CD4-positive, alpha-beta T cell treated with Interferon alpha-2 for 1 hour (primary cell): ENCODE measurements around the gene PLA2G5.

Experiments
- DNase-seq, 2 donors: peaks; one replicate each; pipeline ENCODE4 v3.0.0-alpha.2; 2020 to 2022

PLA2G5 gene

DNA sequence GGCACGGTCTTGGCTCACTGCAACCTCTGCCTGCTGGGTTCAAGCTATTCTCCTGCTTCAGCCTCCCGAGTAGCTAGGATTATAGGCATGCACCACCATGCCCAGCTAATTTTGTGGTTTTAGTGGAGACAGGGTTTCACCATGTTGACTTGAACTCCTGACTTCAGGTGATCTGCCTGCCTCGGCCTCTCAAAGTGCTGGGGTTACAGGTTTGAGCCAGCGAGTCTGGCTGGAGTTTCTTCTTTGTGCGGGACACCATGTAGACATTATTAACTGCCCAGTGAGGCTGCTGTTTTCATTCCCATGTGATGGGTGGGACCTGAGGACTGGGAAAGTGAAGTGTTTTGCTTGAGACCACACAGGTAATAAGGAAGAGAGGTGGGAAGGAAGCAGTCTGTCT, 23.3 kb downstream of the PLA2G5 start:
- DNase-seq, result no peak

DNA sequence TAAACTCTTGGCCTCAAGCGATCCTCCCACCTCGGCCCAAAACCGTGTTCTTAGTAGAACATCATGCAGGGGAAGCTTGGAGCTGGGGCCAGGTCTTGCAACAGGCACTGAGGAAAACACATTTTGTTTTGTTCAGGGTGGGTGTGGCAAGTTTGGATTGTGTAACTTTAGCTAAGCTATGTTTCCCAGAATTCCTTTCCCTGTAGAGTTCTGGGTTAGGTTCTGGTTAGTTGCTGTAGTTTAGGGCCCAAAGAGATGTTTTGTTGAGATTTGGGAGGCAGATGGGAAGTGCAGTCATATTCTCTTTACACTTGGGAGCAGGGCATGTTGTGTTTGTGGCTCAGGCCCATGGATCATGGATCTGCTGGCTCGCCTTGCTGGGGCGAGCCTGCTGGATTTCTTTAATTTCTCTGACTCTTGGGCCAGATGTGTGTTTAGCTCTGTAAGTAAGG, 24.0 kb downstream of the PLA2G5 start:
- no peak for DNase-seq

DNA sequence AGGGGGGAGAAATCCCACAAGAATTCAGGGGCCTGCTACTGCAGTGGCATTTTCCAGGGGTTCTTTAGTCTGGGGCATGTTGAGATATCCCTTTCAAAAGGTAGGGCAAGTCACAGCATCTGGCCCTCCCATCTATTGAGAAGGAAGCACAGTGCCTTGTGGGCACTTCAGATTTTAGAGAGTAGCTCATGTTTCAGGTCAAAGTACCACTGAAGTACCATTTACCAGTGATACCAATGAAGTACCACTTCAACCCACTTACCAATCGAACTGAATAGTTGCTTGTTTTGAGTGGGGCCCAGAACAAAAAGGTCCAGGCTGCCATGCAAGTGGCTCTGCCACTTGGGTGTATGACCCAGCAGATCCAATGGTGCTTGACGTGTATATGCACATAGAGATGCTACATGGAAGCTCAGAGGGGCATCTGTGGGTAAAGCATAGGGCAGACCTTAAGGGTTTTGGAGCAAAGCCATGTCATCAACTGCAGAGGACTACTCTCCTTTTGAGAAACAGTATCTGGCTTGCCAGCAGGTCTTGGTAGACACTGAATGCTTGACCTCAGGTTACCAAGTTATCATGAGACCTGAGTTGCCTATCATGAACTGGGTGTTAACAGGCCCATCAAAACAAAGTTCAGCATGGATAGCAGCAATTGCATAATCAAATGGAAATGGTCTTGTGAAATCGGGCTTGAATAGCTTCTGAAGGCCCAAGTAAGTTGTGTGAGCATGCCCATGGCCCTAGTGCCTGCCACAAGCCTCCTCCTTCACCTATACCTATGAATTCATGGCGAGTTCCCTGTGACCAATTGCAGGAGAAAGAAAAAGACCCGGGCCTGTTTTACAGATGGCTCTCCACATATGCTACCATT, 25.8 kb downstream of the PLA2G5 start:
- no peak for DNase-seq

DNA sequence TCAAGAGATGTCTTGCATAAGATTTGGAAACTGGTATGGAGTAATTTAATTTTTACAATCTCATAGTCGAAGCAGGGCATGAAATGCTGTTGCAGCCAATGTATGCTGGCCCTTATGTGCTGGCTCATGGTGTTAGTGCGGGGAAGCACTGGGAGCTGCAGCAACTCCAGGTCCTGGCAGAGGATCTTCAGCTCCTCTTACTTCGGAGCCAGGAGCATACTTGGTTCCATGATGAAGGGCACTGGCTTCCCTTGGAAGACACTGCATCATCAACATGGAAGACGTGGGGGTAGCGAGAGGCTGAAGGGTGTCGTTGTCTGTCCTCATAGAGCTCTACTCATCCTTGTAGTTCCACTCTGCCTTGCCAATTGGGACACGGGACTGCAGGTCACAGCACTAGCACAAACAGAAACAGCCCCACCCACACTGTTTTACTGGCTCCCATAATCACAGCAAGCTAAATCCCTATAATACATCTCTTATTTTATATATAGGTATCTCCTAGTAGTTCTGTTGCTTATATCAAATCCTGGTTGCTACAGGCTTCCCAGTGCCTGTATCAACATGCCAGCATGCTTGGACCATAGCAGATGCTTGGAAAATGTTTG, 26.9 kb downstream of the PLA2G5 start:
- no peak for DNase-seq

DNA sequence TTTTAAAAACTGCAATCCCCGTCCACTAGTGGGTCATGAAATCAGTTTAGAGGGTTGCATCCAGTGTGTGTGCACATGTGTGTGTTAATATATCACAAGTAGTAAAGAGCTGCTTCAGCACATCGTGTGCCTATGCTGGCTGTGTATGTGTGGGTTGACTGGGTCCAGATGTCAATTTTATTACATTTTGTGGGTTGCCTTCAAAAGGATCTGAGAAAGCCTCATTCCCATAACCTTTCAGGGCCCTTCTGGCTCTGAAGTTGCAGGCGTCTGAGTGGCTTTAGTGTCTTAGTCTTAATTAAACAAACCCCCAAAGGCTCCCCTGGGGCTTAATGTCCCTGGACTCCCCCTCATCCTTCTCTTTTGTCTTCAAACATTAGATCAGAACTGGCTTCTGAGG, 29.5 kb downstream of the PLA2G5 start:
- DNase-seq, result no peak

DNA sequence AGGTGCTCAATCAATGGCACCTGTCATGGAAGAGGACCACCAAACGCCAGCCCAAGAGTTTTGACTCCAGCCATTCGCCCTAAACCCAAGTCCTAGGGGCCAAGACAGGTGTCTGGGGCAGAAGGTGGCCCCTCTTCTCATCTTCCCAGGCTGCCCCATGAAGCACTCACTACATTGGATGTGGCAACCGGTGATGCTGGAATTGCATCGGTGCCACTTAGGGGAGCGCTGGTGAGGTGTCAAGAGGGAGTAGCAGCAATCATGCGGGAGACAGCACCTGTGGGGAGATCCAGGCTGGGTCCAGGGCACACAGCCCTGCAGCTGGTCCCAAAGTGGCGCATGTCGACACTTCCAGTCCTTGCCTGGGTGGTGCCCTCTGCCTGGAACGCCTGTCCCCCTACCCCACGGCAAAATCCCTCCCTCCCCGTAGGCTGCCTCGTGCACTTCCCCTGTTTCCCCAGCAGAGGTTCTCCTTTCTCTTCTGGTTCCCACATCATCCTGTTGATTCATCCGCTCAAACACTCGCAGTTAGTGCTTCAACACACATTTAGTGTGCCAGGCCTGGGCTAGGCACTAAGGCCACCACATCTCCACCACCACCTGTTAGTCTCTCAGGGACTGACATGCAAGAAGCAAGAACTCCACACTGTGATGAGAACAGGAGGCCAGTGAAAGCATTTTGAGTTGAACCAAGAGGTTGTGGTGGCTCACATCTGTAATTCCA, 30.8 kb downstream of the PLA2G5 start:
- DNase-seq, result peak; percentile 26 to 27

DNA sequence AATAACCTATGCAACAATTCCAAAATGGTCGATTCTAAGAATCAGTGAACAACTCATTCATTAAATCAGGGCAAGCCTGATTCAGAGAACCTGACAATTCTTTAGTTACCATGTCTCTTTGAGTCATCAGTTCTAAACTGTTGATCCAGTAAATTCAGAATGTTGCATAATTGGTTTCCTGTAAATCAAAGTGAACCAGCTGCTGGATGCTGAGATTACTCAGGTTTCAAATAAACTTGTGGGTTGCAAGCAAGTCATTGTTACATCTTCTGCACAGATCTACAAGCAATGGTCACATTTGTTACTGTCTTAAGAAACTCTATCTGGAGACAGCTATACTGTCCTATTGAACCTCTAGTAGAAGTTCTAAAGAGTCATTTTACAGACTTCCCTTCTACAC, 32.9 kb downstream of the PLA2G5 start:
- DNase-seq, result no peak

DNA sequence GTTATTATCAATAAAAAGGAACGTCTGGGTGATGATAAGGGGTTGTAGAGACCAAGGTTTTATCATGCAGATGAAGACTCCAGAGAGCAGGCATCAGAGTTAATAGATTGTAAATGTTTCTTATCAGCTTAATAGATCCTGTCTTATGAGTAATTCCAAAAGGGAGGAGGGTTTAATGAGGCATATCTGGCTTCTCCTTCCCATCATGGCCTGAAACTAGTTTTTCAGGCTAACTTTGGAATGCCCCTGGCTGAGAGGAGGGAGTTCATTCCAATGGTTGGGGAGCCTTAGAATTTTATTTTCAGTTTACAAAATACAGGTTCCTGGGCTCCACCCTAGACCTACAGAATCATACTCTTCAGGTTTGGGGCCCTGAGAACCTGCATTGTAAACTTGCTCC, 35.9 kb downstream of the PLA2G5 start:
- DNase-seq, result no peak

DNA sequence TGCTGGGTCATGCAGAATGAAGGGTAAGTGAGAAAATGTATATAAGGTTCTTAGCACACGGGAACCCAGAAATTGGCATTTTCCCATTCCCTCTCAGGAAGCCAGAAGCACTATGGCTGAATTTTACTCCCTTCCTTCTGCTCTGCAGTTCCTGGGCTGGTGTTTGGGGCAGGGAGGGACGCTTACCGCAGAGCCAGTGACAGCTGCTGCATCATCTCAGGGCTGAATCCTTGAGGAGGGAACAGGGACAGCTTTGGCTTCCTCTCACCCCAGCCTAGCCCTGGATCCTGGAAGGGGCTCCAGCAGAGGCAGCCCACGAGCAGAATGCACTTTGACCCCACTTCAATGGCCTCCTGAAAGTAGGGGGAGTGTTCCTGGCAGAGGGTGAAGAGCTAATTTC, 37.4 kb downstream of the PLA2G5 start:
- DNase-seq, result no peak

DNA sequence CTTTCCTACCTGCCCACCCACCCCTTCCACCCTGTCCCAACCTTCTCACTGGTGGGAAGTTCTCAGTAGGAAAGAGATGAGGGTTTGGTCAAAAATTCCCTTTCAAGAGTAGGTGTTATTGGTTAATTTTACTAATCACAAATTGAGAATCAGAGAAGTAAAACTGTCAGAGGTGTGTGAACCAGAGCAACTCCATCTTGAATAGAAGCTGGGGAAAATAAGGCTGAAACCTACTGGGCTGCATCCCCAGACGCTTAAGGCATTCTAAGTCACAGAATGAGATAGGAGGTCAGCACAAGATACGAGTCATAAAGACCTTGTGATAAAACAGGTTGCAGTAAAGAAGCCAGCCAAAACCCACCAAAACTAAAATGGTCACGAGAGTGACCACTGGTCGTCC, 37.8 kb downstream of the PLA2G5 start:
- no peak for DNase-seq

DNA sequence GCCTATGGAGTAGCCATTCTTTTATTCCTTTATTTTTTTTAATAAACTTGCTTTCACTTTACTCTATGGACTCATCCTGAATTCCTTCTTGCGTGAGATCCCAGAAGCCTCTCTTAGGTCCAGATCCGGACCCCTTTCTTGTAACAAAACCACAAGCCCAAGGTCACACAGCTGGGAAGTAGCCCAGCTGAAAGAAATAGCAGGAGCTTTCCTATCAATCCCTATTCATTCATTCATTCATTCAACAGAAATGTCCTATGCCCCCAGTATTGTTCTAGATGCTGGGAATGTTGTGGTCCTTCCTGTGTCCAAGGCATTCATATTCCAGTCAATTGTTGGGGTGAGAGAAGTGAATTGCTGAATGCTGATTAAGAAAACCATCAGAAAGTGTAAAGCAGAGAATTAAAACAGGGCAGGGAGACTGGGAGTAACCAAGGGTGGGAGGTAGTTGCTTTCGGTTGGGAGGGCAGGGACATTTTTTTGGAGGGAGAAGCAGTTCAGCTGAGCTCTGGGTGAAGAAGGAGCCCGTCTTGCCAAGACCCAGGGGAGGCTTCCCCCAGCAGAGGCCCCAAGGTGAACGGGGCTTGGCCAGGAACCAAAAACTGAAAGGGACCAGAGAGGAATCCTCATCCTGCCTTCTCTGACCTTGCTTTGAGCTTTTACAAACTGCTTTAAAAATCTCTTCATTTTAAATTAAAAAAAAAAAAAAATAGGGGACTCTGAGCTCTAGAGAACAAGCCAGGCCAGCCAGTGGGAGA, 38.6 kb downstream of the PLA2G5 start:
- no peak for DNase-seq

DNA sequence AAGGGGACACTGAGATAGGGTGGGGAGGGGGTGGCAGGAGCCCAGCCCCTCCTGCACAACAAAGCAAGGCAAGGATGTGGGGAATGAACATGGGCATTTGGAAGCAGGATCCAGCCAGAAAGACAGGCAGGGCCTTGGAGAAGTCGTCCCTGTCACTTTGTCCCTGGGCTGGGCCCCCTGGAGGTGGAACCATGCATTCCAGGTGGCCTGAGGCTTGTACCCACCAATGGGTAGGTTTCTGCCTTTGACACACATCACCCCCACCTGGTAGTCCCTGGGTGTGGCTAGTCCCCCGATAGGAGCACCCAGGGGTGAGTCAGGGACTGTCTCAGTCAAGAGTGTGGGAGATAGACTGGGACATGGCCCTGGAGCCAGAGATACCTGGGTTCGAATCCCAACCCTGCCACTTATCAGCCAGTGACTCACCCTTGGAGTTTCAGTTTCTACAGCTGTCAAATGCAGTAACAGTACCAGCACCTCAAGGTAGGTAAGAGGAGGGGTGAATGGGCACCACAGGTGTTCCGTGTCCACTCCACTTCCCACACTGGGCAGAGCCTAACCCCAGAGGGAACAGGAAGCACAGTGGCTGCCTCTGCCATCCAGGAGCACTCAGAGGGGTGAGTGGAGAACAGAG, 39.3 kb downstream of the PLA2G5 start:
- no peak for DNase-seq

DNA sequence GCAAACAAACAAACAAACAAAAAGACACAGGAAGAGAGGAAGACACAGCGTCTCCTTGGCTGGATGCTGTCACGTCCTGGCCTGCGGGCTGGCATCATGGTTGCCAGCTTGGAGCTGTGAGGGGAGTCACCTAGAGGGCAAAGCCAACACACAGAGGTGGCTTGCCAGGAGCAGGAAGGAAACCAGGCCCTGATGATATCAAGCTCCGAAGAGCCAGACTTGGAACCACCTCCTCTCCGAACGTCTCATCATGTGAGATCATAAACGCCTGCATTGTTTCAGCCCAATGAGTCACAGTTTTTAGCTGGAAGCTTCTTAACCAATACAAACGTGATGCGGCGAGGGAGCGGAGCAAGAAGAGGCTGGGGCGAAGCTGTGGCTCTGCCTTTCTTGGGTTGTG, 40.7 kb downstream of the PLA2G5 start:
- DNase-seq, result no peak

DNA sequence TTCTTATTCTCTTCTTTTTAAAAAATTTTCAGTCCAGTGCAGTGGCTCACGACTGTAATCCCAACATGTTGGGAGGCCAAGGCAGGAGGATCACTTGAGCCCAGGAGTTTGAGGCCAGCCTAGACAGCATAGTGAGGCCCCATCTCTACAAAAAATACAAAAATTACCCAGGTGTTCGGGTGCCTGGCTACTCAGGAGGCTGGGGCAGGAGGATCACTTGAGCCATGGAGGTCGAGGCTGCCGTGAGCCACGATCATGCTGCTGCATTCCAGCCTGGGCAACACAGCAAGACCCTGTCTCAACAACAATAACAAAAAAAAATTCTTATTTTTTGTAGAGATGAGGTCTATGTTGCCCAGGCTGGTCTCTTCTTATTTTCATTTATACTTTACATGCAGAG, 41.5 kb downstream of the PLA2G5 start:
- no peak for DNase-seq

DNA sequence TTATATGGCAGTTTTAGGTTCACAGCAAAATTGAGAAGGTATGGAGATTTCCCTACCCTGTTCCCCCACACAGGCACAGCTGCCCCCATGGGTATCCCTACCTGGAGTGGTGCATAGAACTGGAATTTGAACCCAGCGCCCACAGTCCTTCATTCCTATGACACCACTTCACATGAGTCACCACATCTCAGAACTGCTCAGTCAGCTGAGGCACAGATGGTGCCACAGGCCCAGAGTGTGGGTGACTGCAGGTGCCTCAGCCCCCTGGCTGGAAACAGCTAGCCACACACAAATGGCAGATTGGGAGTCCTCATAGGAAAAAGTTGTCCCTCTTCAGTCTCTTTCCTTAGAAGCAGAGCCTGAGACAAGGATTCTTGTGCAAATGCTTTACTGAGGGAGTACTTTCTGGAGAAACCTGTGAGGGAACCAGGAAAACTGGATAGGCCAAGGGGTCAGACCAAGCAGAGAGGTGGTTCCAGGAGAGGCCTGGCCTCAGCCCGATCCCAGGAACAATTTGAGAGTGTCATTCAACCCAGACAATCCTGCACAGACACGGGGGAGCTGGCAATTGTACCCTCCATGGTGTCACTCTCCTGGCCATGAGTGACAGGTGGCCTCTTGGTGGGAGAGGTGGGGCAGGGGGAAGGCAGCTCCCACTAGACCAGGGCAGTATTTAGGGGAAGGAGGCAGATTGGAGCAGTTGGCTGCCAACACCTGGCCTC, 42.4 kb downstream of the PLA2G5 start:
- no peak for DNase-seq

DNA sequence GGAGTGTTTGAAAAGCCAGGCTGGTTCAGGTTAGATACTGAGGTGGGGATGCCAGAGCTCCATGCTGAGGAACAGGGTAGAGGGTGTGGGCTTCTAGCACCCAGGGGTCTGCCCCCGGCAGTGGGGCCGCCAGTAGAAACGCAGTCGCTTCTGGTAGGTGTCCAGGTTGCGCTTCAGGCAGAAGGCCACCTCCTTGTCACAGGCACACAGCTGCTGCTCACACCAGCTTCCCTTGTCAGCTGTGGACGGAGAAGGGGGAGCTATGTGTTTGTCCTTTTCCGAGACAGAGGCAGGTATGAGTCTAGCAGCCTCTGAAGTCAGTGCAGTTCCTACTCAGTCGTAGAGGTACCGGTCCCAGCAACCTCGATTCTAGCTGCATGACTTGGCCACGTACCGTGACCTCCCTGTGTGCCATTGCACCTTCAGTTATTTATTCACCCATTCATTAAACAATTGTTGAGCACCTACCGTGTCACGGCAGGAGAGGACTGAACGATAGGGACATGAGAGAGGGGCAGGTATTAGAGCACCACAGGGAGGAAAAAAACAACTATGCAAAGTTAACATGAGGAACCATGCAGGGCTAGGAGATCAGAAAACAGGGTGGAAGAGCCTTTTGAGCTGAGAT, 44.1 kb downstream of the PLA2G5 start:
- no peak for DNase-seq

DNA sequence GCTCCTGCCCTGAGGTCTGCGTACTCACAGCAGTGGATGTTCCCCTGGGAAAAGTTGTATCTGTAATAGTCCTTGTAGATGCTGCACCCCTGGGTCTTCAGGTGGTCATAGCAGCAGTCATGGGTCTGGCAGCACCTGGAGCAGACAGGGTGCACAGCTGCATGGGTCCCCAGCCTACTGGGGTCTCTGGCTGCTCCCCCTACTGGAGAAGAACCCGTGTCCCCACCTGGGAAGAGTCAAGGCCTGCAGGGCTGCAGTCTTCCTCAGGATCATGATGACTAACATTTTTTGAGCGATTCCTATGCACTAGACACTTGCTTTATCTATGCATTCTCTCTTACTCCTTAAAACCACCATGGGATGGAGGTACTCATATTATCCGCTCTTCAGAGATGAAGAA, 45.5 kb downstream of the PLA2G5 start:
- no peak for DNase-seq

DNA sequence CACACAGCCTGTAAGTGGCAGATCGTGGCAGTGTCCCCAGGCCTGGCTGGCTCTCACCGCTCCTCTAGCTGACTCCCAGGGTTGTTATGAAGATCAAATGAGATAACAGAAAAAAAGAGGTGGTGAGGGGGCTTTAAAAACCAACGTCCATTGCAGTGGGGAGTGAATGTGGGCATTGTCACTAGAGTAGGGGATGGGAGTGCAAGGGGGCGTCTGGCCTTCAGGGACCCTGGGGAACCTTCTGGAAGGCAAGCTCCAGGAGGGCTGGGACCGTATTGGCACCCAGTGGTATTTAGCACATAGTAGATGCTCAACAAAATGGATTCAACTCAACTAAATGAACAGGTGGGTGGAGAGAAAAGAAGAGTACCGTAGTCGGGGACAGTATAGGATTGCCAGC, 45.9 kb downstream of the PLA2G5 start:
- DNase-seq, result no peak

DNA sequence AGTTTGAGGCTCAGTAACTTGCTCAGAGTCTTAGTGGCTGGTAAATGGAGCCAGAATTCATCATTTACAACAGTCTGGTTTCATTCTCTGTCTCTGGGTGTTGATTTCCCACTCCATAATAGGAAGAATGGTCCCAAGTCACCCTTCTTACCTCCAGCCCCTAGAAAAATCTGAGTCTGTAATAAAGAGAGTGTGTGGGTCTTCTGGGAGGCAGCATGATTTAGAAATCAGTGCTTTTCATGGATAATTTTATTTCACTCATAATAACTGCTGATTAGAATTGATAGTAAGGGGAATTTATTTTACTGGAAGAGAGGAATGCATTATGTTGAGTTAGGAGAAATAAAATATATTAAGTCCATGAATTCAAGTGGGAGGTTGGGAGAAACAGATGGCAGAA, 47.2 kb downstream of the PLA2G5 start:
- no peak for DNase-seq

DNA sequence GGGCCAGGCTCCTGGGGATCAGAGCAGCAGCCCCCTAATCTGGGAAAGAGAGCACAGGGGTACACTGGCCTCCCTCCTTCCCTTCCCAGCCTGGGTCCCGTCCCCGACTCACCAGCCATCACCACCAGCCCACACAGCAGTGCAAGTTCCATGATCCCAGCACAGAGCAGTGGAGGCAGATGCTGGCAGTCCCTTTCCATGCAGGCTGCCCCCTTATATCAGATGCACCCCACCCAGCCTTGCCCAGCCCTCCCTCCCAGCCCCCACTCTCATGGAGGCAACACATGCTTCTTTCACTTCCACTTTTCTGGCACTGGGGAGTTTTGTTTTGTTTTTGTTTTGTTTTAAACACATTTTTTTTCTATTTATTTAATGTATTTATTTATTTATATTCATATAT, 49.4 kb downstream of the PLA2G5 start, which contains the start of gene PLA2G2D:
Gene PLA2G2D, minus strand, starts transcription at position 190 of the 400 bp plus-strand sequence. Its CDS starts 38 bp downstream, at position 152.
- no peak for DNase-seq

DNA sequence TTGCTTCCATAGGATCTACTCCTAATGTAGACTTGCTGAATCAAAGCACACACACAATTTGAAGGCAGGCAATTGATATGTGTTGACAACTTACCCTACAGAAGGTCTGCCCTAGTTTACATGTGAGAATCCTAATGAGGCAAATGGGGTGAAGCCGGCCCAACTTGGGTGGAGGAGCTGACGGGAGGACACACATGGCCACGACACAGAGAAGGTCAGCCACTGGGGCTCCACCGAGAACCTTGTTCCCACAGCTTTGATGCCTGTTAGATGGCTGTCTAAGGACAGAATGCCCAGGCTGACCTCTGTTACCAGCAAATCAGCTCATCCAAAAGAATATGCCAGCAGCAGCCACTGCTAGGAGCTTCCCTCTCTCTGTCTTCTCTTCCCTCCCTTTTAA, 50.8 kb downstream of the PLA2G5 start:
- no peak for DNase-seq
